ENCODE measurements around the gene TFEB.

The TFEB gene

GRCh38 chr6:41743406-41744235 lies 8.2 kb upstream of the TFEB start:
- H3K4me1 ChIP-seq (ENCODE audit: insufficient read depth, insufficient read length): peaks cover 14% of the 10 kb centered on the region

GRCh38 chr6:41741625-41742490 lies 6.5 kb upstream of the TFEB start:
- no peak overlapping the region for H3K4me3 ChIP-seq (ENCODE audit: insufficient read length, low read depth)
- TF ChIP-seq YY1 (IDR thresholded peaks at IDR 0.05; ENCODE audit: insufficient read depth, insufficient read length) (no peak), SUZ12 (IDR thresholded peaks at IDR 0.05; ENCODE audit: extremely low read depth, insufficient read depth, insufficient read length) (no peak), ZNF274 (IDR thresholded peaks at IDR 0.05; ENCODE audit: low read depth, low read length) (no peak)
- H3K27me3 ChIP-seq (ENCODE audit: insufficient read depth, insufficient read length): no peaks in the 10 kb centered on the region
- no peaks in the 10 kb centered on the region for H3K9me3 ChIP-seq (ENCODE audit: insufficient read depth, low read length)
- no peak overlapping the region for H3K9ac ChIP-seq (ENCODE audit: insufficient read length, low read depth)
- peaks cover 11% of the 10 kb centered on the region for H3K4me1 ChIP-seq (ENCODE audit: insufficient read depth, insufficient read length)
- no peaks in the 10 kb centered on the region for H3K36me3 ChIP-seq (ENCODE audit: insufficient read depth, insufficient read length, low read length)
- no peak for DNase-seq (ENCODE audit: low read depth, low spot score)

More at GRCh38 chr6:41743406-41744235, 8.2 kb upstream of the TFEB start:
- H3K9ac ChIP-seq (ENCODE audit: insufficient read length, low read depth): no peak overlapping the region
- no peak for DNase-seq (ENCODE audit: low read depth, low spot score)
- TF ChIP-seq YY1 (IDR thresholded peaks at IDR 0.05; ENCODE audit: insufficient read depth, insufficient read length) (no peak), ZNF274 (IDR thresholded peaks at IDR 0.05; ENCODE audit: low read depth, low read length) (no peak), SUZ12 (IDR thresholded peaks at IDR 0.05; ENCODE audit: extremely low read depth, insufficient read depth, insufficient read length) (no peak)
- no peaks in the 10 kb centered on the region for H3K9me3 ChIP-seq (ENCODE audit: insufficient read depth, low read length)
- H3K27me3 ChIP-seq (ENCODE audit: insufficient read depth, insufficient read length): no peaks in the 10 kb centered on the region
- no peak overlapping the region for H3K4me3 ChIP-seq (ENCODE audit: insufficient read length, low read depth)
- H3K36me3 ChIP-seq (ENCODE audit: insufficient read depth, insufficient read length, low read length): no peaks in the 10 kb centered on the region

DNA sequence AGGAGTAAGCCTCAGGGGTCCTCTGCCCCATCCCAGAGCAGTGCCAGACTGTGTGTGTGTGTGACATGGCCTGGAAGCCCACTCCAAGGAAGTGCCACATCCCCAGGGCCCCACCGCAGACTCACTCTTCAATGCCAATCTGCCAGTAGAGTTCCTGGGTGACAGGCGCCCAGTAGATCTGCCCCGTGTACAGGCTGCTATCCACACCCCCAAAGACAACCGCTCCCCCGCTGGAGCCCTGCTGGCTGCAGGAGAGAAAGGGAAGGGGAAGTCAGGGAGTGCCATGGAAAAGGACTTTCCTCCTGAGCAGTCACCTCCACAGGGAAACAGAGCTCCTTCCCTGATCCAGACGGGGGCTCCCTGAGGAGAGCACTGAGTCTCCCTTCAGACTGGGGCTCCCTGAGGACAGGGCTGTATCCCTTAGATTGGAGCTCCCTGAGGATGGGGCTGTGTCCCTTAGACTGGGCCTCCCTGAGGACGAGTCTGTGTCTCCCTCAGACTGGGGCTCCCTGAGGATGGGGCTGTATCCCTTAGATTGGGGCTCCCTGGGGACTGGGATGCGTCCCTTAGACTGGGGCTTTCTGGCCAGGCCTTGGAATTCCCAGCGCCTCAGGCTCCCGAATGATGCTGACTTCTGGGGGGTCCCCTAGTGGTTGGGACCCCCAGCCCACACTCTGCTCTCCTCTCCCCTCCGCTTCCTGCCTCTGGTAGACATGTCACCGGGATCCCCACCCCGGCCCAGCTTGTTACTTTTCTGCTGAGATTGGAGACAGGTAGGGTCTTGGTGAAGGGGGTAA lies 5.2 kb upstream of the TFEB start:
- Histone ChIP-seq H3K4me1 (ENCODE audit: insufficient read depth, insufficient read length) (peaks cover 16% of the 10 kb centered on the region), H3K27me3 (ENCODE audit: insufficient read depth, insufficient read length) (no peaks in the 10 kb centered on the region), H3K4me3 (ENCODE audit: insufficient read length, low read depth) (no peak overlapping the region), H3K36me3 (ENCODE audit: insufficient read depth, insufficient read length, low read length) (no peaks in the 10 kb centered on the region), H3K9ac (ENCODE audit: insufficient read length, low read depth) (no peak overlapping the region), H3K9me3 (ENCODE audit: insufficient read depth, low read length) (no peaks in the 10 kb centered on the region)
- no peak for DNase-seq (ENCODE audit: low read depth, low spot score)
- TF ChIP-seq SUZ12 (IDR thresholded peaks at IDR 0.05; ENCODE audit: extremely low read depth, insufficient read depth, insufficient read length): no peak
- TF ChIP-seq ZNF274 (IDR thresholded peaks at IDR 0.05; ENCODE audit: low read depth, low read length): no peak
- no peak for TF ChIP-seq YY1 (IDR thresholded peaks at IDR 0.05; ENCODE audit: insufficient read depth, insufficient read length)

GRCh38 chr6:41739041-41739440 lies 3.6 kb upstream of the TFEB start:
- Histone ChIP-seq H3K4me1 (ENCODE audit: insufficient read depth, insufficient read length) (peaks cover 16% of the 10 kb centered on the region), H3K9ac (ENCODE audit: insufficient read length, low read depth) (no peak overlapping the region), H3K4me3 (ENCODE audit: insufficient read length, low read depth) (no peak overlapping the region), H3K27me3 (ENCODE audit: insufficient read depth, insufficient read length) (no peaks in the 10 kb centered on the region), H3K9me3 (ENCODE audit: insufficient read depth, low read length) (no peaks in the 10 kb centered on the region), H3K36me3 (ENCODE audit: insufficient read depth, insufficient read length, low read length) (no peaks in the 10 kb centered on the region)
- TF ChIP-seq SUZ12 (IDR thresholded peaks at IDR 0.05; ENCODE audit: extremely low read depth, insufficient read depth, insufficient read length): no peak
- TF ChIP-seq YY1 (IDR thresholded peaks at IDR 0.05; ENCODE audit: insufficient read depth, insufficient read length): no peak
- no peak for TF ChIP-seq ZNF274 (IDR thresholded peaks at IDR 0.05; ENCODE audit: low read depth, low read length)
- DNase-seq (ENCODE audit: low read depth, low spot score): no peak

GRCh38 chr6:41737591-41738130 lies 2.3 kb upstream of the TFEB start:
- Histone ChIP-seq H3K4me1 (ENCODE audit: insufficient read depth, insufficient read length) (peaks cover 19% of the 10 kb centered on the region), H3K9ac (ENCODE audit: insufficient read length, low read depth) (no peak overlapping the region), H3K27me3 (ENCODE audit: insufficient read depth, insufficient read length) (no peaks in the 10 kb centered on the region), H3K36me3 (ENCODE audit: insufficient read depth, insufficient read length, low read length) (no peaks in the 10 kb centered on the region), H3K9me3 (ENCODE audit: insufficient read depth, low read length) (no peaks in the 10 kb centered on the region), H3K4me3 (ENCODE audit: insufficient read length, low read depth) (no peak overlapping the region)
- TF ChIP-seq SUZ12 (IDR thresholded peaks at IDR 0.05; ENCODE audit: extremely low read depth, insufficient read depth, insufficient read length) (no peak), ZNF274 (IDR thresholded peaks at IDR 0.05; ENCODE audit: low read depth, low read length) (no peak), YY1 (IDR thresholded peaks at IDR 0.05; ENCODE audit: insufficient read depth, insufficient read length) (no peak)
- no peak for DNase-seq (ENCODE audit: low read depth, low spot score)

GRCh38 chr6:41736800-41737555 lies 1.6 kb upstream of the TFEB start:
- H3K4me1 ChIP-seq (ENCODE audit: insufficient read depth, insufficient read length): peaks cover 16% of the 10 kb centered on the region
- H3K4me3 ChIP-seq (ENCODE audit: insufficient read length, low read depth): no peak overlapping the region
- DNase-seq (ENCODE audit: low read depth, low spot score): no peak
- no peaks in the 10 kb centered on the region for H3K36me3 ChIP-seq (ENCODE audit: insufficient read depth, insufficient read length, low read length)
- no peak overlapping the region for H3K9ac ChIP-seq (ENCODE audit: insufficient read length, low read depth)
- no peak for TF ChIP-seq YY1 (IDR thresholded peaks at IDR 0.05; ENCODE audit: insufficient read depth, insufficient read length)
- H3K27me3 ChIP-seq (ENCODE audit: insufficient read depth, insufficient read length): no peaks in the 10 kb centered on the region
- no peaks in the 10 kb centered on the region for H3K9me3 ChIP-seq (ENCODE audit: insufficient read depth, low read length)

Measured in NT2/D1 (cell line).